Measurements from ENCODE around the gene GMDS.

Gene GMDS

DNA sequence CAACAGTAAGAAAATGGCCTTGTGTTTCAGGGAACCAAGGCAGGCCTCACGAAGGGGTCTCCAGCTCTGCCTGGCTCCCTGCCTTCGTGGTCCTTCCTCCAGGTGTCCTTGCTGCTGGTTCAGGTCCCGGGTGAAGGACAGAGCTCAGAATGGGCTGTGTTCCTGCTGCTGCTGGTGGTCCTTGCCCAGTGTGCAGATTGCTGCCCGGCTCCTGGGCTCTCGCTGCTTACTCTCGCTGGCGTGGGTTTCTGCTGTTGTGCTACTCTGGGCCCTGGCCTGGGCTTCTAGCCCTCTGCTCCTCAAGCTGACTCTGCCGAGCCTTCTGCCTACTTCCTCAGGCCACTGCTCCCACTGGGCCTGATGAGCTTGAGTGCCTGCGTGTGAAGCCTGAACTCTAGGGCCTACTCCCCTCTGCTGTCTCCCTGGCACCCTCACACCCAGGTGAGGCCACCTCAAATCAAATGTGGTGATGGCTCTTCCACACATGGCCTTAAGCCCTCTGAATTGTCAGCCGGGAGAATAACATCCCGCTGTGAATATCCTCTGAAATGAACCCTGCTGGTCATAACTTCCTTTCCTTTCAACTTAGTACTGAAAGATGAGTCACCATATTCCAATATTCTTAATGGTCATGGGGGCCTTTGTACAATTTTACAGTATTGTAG lies 464.1 kb downstream of the GMDS start:
- Histone ChIP-seq H3K4me2 (ENCODE audit: low read depth, low read length) (no peak overlapping the region), H3K79me2 (ENCODE audit: low read length) (no peaks in the 10 kb centered on the region), H3K9me2 (replicated peaks; ENCODE audit: insufficient read depth, low read length) (no peaks in the 10 kb centered on the region), H4K20me1 (ENCODE audit: insufficient read depth, low read length) (no peaks in the 10 kb centered on the region), H3K9me3 (replicated peaks; ENCODE audit: insufficient read depth, low read length) (no peaks in the 10 kb centered on the region), H3K27ac (ENCODE audit: low read length) (no peak overlapping the region), H3F3A (ENCODE audit: insufficient read depth, low read length) (no peaks in the 10 kb centered on the region), H2AFZ (ENCODE audit: low read length) (no peak overlapping the region), H3K27me3 (replicated peaks; ENCODE audit: insufficient read depth, low read length) (no peaks in the 10 kb centered on the region), H3K36me3 (replicated peaks; ENCODE audit: insufficient read depth, low read length) (no peaks in the 10 kb centered on the region), H3K4me3 (ENCODE audit: low read length) (no peak overlapping the region), H3K4me1 (ENCODE audit: low read length) (no peaks in the 10 kb centered on the region), H3K9ac (ENCODE audit: low read length) (no peak overlapping the region)
- no peak for DNase-seq
- no peak for TF ChIP-seq EZH2phosphoT487 (IDR thresholded peaks at IDR 0.05; ENCODE audit: low read length)
- TF ChIP-seq, protein P1, sequence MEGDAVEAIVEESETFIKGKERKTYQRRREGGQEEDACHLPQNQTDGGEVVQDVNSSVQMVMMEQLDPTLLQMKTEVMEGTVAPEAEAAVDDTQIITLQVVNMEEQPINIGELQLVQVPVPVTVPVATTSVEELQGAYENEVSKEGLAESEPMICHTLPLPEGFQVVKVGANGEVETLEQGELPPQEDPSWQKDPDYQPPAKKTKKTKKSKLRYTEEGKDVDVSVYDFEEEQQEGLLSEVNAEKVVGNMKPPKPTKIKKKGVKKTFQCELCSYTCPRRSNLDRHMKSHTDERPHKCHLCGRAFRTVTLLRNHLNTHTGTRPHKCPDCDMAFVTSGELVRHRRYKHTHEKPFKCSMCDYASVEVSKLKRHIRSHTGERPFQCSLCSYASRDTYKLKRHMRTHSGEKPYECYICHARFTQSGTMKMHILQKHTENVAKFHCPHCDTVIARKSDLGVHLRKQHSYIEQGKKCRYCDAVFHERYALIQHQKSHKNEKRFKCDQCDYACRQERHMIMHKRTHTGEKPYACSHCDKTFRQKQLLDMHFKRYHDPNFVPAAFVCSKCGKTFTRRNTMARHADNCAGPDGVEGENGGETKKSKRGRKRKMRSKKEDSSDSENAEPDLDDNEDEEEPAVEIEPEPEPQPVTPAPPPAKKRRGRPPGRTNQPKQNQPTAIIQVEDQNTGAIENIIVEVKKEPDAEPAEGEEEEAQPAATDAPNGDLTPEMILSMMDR (IDR thresholded peaks at IDR 0.05; ENCODE audit: low read length) = no peak
- TF ChIP-seq EZH2 (optimal IDR thresholded peaks at IDR 0.05; ENCODE audit: low read depth, low read length) = no peak

DNA sequence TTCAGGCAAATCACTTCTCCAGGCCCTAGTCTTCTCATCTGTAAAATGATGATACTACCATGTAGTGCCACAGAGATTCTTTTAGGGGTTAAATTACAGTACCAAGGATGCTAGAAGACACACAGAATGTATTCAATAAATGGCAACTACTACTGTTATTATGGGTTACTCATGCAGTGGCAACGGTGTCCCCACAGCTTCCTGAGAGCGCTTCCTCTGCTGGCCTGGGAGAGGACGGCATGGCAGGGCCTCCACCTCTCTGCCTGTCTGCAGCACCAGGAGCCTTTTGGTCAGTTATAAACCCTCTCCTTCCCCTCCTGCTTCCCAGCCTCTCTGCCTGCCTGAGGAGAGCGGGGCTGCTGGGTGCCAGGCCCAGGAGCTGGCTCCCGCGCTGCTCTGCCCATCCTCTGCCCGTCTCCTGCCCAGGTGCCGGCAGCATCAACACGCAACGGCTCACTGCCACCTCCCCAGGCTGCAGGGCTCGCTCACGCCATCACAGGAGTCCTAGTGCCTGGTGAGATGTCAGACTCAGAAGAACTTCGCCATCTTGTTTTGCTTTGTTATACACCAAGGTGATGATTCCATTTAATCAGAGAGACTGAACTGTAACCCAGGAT lies 465.0 kb downstream of the GMDS start:
- no peaks in the 10 kb centered on the region for H3F3A ChIP-seq (ENCODE audit: insufficient read depth, low read length)
- no peak overlapping the region for H3K4me2 ChIP-seq (ENCODE audit: low read depth, low read length)
- no peaks in the 10 kb centered on the region for H3K4me1 ChIP-seq (ENCODE audit: low read length)
- no peaks in the 10 kb centered on the region for H3K27me3 ChIP-seq (replicated peaks; ENCODE audit: insufficient read depth, low read length)
- TF ChIP-seq, protein P1 (IDR thresholded peaks at IDR 0.05; ENCODE audit: low read length) = no peak
- no peak for TF ChIP-seq EZH2phosphoT487 (IDR thresholded peaks at IDR 0.05; ENCODE audit: low read length)
- TF ChIP-seq EZH2 (optimal IDR thresholded peaks at IDR 0.05; ENCODE audit: low read depth, low read length) = no peak
- H3K9me3 ChIP-seq (replicated peaks; ENCODE audit: insufficient read depth, low read length) = no peaks in the 10 kb centered on the region
- no peak overlapping the region for H3K4me3 ChIP-seq (ENCODE audit: low read length)
- no peak for DNase-seq
- no peak overlapping the region for H3K9ac ChIP-seq (ENCODE audit: low read length)
- H3K27ac ChIP-seq (ENCODE audit: low read length) = no peak overlapping the region
- H3K79me2 ChIP-seq (ENCODE audit: low read length) = no peaks in the 10 kb centered on the region
- H2AFZ ChIP-seq (ENCODE audit: low read length) = no peak overlapping the region
- H4K20me1 ChIP-seq (ENCODE audit: insufficient read depth, low read length) = no peaks in the 10 kb centered on the region
- no peaks in the 10 kb centered on the region for H3K9me2 ChIP-seq (replicated peaks; ENCODE audit: insufficient read depth, low read length)
- H3K36me3 ChIP-seq (replicated peaks; ENCODE audit: insufficient read depth, low read length) = no peaks in the 10 kb centered on the region

DNA sequence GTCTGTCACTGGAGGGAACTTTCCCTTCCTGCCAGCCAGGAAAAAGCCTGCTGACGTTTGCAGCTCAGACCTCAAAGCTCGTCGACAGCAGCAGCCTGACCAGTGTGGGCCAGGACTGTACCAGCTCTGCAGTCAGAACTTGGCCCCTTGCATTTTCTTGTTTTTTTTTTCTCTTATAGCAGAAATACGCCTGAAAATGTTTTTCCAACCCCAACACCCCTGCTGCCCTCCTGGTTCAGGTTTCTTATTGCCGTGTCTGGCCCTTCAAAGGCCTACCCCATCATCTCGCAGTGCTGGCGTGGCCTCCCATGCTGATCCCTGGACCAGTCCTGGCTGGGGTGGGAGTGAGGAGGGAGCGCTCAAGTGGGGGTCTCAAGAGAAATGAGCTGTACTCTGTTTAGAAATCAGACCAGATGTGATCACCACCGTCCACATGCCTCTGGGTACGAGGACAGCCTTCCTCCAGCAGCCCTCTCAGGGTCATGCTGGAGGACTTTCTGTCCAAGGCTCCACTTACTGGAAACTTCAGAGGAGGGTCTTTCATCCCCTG lies 466.6 kb downstream of the GMDS start:
- H4K20me1 ChIP-seq (ENCODE audit: insufficient read depth, low read length) = no peaks in the 10 kb centered on the region
- H3K79me2 ChIP-seq (ENCODE audit: low read length) = no peaks in the 10 kb centered on the region
- no peak for DNase-seq
- H3K4me2 ChIP-seq (ENCODE audit: low read depth, low read length) = no peak overlapping the region
- H3K9me2 ChIP-seq (replicated peaks; ENCODE audit: insufficient read depth, low read length) = no peaks in the 10 kb centered on the region
- no peaks in the 10 kb centered on the region for H3K36me3 ChIP-seq (replicated peaks; ENCODE audit: insufficient read depth, low read length)
- H2AFZ ChIP-seq (ENCODE audit: low read length) = no peak overlapping the region
- H3F3A ChIP-seq (ENCODE audit: insufficient read depth, low read length) = no peaks in the 10 kb centered on the region
- H3K27me3 ChIP-seq (replicated peaks; ENCODE audit: insufficient read depth, low read length) = no peaks in the 10 kb centered on the region
- H3K27ac ChIP-seq (ENCODE audit: low read length) = no peak overlapping the region
- TF ChIP-seq EZH2phosphoT487 (IDR thresholded peaks at IDR 0.05; ENCODE audit: low read length) (no peak), EZH2 (optimal IDR thresholded peaks at IDR 0.05; ENCODE audit: low read depth, low read length) (no peak)
- TF ChIP-seq, protein P1 (IDR thresholded peaks at IDR 0.05; ENCODE audit: low read length) = no peak
- H3K4me1 ChIP-seq (ENCODE audit: low read length) = no peaks in the 10 kb centered on the region
- H3K4me3 ChIP-seq (ENCODE audit: low read length) = no peak overlapping the region
- H3K9me3 ChIP-seq (replicated peaks; ENCODE audit: insufficient read depth, low read length) = no peaks in the 10 kb centered on the region
- no peak overlapping the region for H3K9ac ChIP-seq (ENCODE audit: low read length)
